SK-N-SH (cell line): ENCODE results near the gene DDX31.

Experiments used
- CTCF ChIP-seq: fragments of 200-600 bp; sonication (generic); IDR thresholded peaks from 2 replicates; pipeline ENCODE4 v1.6.1; 2017; ENCODE audit warnings: antibody characterized with exemption, mild to moderate bottlenecking, moderate library complexity
- FOXM1 ChIP-seq: IDR thresholded peaks from 2 replicates; pipeline ENCODE4 v1.4.0; 2012; ENCODE audit warnings: low read depth, mild to moderate bottlenecking
- TEAD4 ChIP-seq: IDR thresholded peaks from 2 replicates; pipeline ENCODE4 v1.4.0; 2012; ENCODE audit warnings: mild to moderate bottlenecking, borderline replicate concordance; ENCODE audit not compliant: insufficient read depth

- TF ChIP-seq CTCF = no peak
- no peak for TF ChIP-seq TEAD4
- no peak for TF ChIP-seq FOXM1
Measured at GRCh38 chr9:132669319-132669697, 475 bp downstream of the DDX31 start.
